KMS-11 (cell line): ENCODE results near the gene ATP5MC3.
"Not testable (repeated sequence)": the region's sequence is repeated elsewhere in the genome, so short reads cannot be mapped to it uniquely, and the experiment has no call there.

Experiments used
- H2AFZ ChIP-seq: fragments of 200-600 bp; sonication (generic); 2 replicates; pipeline ENCODE4 v1.6.1; 2016; ENCODE audit warnings: antibody characterized with exemption, mixed run types, low read depth
- H3K27ac ChIP-seq: fragments of 200-600 bp; sonication (generic); 2 replicates; pipeline ENCODE4 v1.6.1; 2016; ENCODE audit warnings: mild to moderate bottlenecking, mixed run types
- H3K27me3 ChIP-seq: fragments of 200-600 bp; sonication (generic); 2 replicates; pipeline ENCODE4 v1.6.1; 2017; ENCODE audit warnings: mild to moderate bottlenecking, low read depth, mixed run types, moderate library complexity; ENCODE audit not compliant: insufficient read depth
- H3K36me3 ChIP-seq: fragments of 200-600 bp; sonication (generic); 2 replicates; pipeline ENCODE4 v1.6.1; 2017; ENCODE audit warnings: mild to moderate bottlenecking, mixed run types; ENCODE audit not compliant: insufficient read depth
- H3K4me1 ChIP-seq: fragments of 200-600 bp; sonication (generic); 2 replicates; pipeline ENCODE4 v1.6.1; 2016; ENCODE audit warnings: mild to moderate bottlenecking, low read depth, mixed run types; ENCODE audit not compliant: poor library complexity, severe bottlenecking
- H3K4me2 ChIP-seq: fragments of 200-600 bp; sonication (generic); 2 replicates; pipeline ENCODE4 v1.7.0; 2016; ENCODE audit warnings: mild to moderate bottlenecking, mixed run types
- H3K4me3 ChIP-seq: fragments of 200-600 bp; sonication (generic); IDR thresholded peaks from 2 replicates; pipeline ENCODE4 v1.6.1; 2017; ENCODE audit warnings: low read depth, low read length, mixed read lengths; ENCODE audit not compliant: insufficient read depth
- H3K79me2 ChIP-seq: fragments of 200-600 bp; sonication (generic); 2 replicates; pipeline ENCODE4 v1.6.1; 2016; ENCODE audit warnings: low read depth, mixed run types; ENCODE audit not compliant: insufficient read depth
- H3K9ac ChIP-seq: fragments of 200-600 bp; sonication (generic); 2 replicates; pipeline ENCODE4 v1.6.1; 2016; ENCODE audit warnings: mild to moderate bottlenecking, mixed run types
- H4K20me1 ChIP-seq: fragments of 200-600 bp; sonication (generic); 2 replicates; pipeline ENCODE4 v1.6.1; 2016; ENCODE audit warnings: mild to moderate bottlenecking, mixed run types; ENCODE audit not compliant: insufficient read depth
- TF ChIP-seq, protein P1 (sequence below): fragments of 200-600 bp; sonication (generic); conservative IDR thresholded peaks from 2 replicates; pipeline ENCODE4 v1.6.1; 2017; ENCODE audit warnings: low read depth, mild to moderate bottlenecking, antibody characterized with exemption, low read length, moderate library complexity, mixed read lengths

Gene ATP5MC3

DNA sequence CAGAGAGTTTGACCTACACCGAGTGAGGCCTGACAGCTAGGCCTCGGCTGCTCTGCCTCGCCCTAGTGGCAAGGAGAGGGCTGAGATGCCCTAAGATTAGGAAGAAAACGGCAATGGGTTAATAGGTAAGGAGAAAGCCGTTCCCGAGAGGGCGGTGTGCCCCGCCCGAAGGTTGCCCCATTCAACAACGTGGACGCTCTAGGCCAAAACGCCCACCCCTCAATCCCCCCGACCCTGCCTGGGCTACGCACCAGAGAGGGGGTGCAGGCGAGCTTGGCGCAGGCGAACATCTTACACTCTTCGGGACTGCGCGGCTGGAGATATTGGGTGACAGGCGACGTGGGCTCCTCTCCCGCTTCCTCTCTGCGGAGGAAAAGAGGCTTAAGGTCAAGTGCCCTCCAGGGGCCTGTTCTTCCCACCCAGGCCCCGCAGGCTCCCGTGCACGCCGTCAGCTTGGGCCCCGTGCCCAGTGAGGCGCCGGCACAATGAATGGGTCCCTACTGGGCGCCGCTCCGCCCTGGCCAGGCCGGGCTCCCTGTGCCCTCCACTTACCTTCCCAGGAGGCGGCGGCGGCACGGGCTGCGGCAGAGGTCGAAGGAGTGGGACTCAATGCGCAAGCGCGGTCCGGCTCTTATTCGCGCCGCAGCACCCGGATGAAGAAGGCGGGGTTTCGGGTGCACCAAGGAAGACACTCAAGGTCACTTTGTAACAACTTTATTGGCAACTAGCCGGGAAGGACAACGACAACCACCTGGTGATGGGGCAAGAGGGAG lies at the start of gene ATP5MC3:
Gene ATP5MC3 (minus strand): TSS at position 607 of the 773 bp plus-strand sequence. CDS start 317 bp downstream, at position 290.
- H3K27me3 ChIP-seq: no peaks in the 10 kb centered on the region
- H3K36me3 ChIP-seq: peaks cover 25% of the 10 kb centered on the region; the same call in 1 of the 2 replicates
- peak within 1 kb of the TSS; percentile 94 for H3K4me2 ChIP-seq
- peaks cover 31% of the 10 kb centered on the region for H3K4me1 ChIP-seq
- H2AFZ ChIP-seq: peak within 1 kb of the TSS; percentile 79
- H3K79me2 ChIP-seq: peaks cover 32% of the 10 kb centered on the region
- TF ChIP-seq, protein P1, sequence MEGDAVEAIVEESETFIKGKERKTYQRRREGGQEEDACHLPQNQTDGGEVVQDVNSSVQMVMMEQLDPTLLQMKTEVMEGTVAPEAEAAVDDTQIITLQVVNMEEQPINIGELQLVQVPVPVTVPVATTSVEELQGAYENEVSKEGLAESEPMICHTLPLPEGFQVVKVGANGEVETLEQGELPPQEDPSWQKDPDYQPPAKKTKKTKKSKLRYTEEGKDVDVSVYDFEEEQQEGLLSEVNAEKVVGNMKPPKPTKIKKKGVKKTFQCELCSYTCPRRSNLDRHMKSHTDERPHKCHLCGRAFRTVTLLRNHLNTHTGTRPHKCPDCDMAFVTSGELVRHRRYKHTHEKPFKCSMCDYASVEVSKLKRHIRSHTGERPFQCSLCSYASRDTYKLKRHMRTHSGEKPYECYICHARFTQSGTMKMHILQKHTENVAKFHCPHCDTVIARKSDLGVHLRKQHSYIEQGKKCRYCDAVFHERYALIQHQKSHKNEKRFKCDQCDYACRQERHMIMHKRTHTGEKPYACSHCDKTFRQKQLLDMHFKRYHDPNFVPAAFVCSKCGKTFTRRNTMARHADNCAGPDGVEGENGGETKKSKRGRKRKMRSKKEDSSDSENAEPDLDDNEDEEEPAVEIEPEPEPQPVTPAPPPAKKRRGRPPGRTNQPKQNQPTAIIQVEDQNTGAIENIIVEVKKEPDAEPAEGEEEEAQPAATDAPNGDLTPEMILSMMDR: peak; percentile 27; the same call in 1 of the 2 replicates
- H3K9ac ChIP-seq: peak within 1 kb of the TSS; percentile 75
- H3K4me3 ChIP-seq: peak within 1 kb of the TSS; percentile 92
- peak within 1 kb of the TSS; percentile 64 for H3K27ac ChIP-seq
- 0 out of 2 replicates have a peak, but pooled peaks cover 9% of the 10 kb centered on the region for H4K20me1 ChIP-seq

DNA sequence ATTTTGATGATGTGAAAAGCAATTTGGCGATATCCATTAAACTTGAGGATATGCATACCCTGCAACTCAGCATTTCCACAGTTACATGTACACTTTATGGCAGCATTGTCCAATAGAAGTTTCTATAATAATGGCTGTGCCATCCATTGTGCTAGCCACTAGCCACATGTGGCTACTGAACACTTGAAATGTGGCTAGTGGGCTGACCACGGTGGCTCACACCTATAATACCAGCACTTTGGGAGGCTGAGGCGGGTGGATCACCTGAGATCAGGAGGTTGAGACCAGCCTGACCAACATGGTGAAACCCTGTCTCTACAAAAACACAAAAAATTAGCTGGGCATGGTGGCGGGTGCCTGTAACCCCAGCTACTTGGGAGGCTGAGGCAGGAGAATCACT lies 47.1 kb upstream of the ATP5MC3 start:
- H2AFZ ChIP-seq, H3K9ac ChIP-seq, H3K36me3 ChIP-seq, H3K4me1 ChIP-seq, H3K4me2 ChIP-seq, H3K79me2 ChIP-seq, H3K27me3 ChIP-seq, H3K27ac ChIP-seq, H3K4me3 ChIP-seq, H4K20me1 ChIP-seq: not testable (repeated sequence)

DNA sequence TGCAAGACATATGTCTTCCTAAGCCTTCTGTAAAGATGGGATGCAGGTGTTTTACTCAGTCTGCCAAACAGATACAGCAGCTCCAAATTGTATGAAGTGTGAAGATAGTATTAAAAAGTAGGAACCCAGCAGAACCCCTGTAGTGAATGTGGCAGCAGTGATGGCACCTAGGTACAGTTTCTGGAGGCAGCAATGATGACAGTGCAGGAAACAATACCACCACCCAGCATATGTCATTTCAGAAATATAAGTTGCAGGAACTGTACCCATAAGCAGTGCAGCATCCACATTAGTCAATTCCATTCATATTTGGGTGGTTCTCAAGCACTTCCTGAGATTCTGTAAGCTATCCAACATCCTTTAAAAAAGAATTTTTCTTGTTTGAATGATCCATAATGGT lies 46.7 kb upstream of the ATP5MC3 start:
- TF ChIP-seq, protein P1: no peak
- Histone ChIP-seq H2AFZ (no peak overlapping the region), H3K79me2 (no peaks in the 10 kb centered on the region), H3K9ac (no peak overlapping the region), H3K27me3 (no peaks in the 10 kb centered on the region), H3K36me3 (no peaks in the 10 kb centered on the region), H3K4me3 (no peak overlapping the region), H3K4me1 (no peaks in the 10 kb centered on the region), H4K20me1 (no peaks in the 10 kb centered on the region), H3K27ac (no peak overlapping the region), H3K4me2 (no peak overlapping the region)

DNA sequence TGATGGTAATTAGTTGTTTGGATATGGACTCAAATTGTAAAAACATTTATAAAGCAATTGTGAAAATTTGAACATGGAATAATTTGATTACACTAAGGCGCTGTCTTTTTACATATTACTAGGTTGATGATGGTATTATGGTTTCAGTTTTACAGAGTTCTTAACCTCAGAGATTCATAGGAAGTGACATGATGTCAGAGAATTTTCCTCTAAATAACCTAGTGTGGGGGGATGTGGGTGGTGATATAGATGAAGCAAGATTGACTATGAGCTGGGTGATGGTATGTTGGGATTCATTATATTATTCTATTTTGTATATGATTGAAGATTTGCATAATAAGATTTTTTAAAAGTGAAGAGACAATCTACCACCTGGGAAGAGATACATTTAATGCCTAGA lies 45.9 kb upstream of the ATP5MC3 start:
- Histone ChIP-seq H3K4me2 (no peak overlapping the region), H3K79me2 (no peaks in the 10 kb centered on the region), H3K4me3 (no peak overlapping the region), H2AFZ (no peak overlapping the region), H4K20me1 (no peaks in the 10 kb centered on the region), H3K4me1 (no peaks in the 10 kb centered on the region), H3K36me3 (no peaks in the 10 kb centered on the region), H3K27me3 (no peaks in the 10 kb centered on the region), H3K9ac (no peak overlapping the region), H3K27ac (no peak overlapping the region)
- TF ChIP-seq, protein P1: no peak

DNA sequence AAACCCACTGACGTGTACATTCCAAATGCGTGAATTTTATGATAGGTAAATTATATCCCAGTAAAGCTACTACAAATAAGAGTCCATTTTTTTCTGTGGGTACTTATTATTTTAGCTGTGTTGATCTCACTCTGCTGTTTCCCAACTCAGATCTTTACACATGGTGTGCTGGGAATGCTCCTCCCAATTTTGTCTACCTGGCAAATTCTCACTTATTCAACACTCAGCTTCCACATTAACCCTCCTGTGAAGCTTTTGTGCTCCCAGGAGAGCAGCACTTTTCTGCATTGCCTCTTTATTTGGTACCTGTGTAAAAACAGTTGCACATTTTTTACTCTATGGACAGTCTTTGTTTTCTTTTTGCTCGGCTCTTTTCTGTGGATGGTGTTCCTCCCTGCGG lies 38.6 kb upstream of the ATP5MC3 start:
- no peaks in the 10 kb centered on the region for H3K36me3 ChIP-seq
- no peaks in the 10 kb centered on the region for H3K79me2 ChIP-seq
- no peaks in the 10 kb centered on the region for H3K27me3 ChIP-seq
- H2AFZ ChIP-seq: no peak overlapping the region
- H4K20me1 ChIP-seq: no peaks in the 10 kb centered on the region
- no peak overlapping the region for H3K4me2 ChIP-seq
- no peak overlapping the region for H3K4me3 ChIP-seq
- no peaks in the 10 kb centered on the region for H3K4me1 ChIP-seq
- H3K27ac ChIP-seq: no peak overlapping the region
- no peak overlapping the region for H3K9ac ChIP-seq
- TF ChIP-seq, protein P1: no peak
